ENCODE results near the gene RUVBL2. TPM values are rescaled to one million over a fixed set of nuclear protein-coding genes. Genes with fewer than 3 reads are reported as not detected.
A peak's percentile ranks its signal among the peaks of the same experiment; 100 is the strongest.

RUVBL2 gene
- polyA plus RNA-seq, 3 donors = 40.1 to 44.4 (median 41.9) TPM

GRCh38 chr19:48968813-48969218 is 24.9 kb upstream of the RUVBL2 start:
- H4K20me1 ChIP-seq (ENCODE audit: insufficient read depth, low read length) = peaks cover 34% of the 10 kb centered on the region
- Mint-ChIP-seq H3K27me3 (ENCODE audit: low read depth in 3 of 3) (peaks cover 0 to 14% (median 0%) of the 10 kb centered on the region in 3 donors), H3K4me3 (no peak overlapping the region), H3K4me1 (peaks cover 47% of the 10 kb centered on the region), H3K27ac (peak overlapping the region in 5 of 7 donors; percentile 95 to 99 (median 97)), H3K36me3 (peaks cover 37 to 59% of the 10 kb centered on the region in 2 donors), H3K9me3 (peaks cover 0 to 10% (median 0%) of the 10 kb centered on the region in 7 donors)
- DNase-seq = no peak
- H3K4me2 ChIP-seq (replicated peaks; ENCODE audit: extremely low read depth, low read length, poor library complexity, severe bottlenecking) = no peak overlapping the region
- 98% methylated on average over 12 of the region's 15 CpGs for WGBS (ENCODE audit: insufficient coverage)
- H3K27ac ChIP-seq (ENCODE audit: low read depth in 1 of 2, low read length in 2 of 2) = peak overlapping the region; percentile 79 to 90
- intact Hi-C loops (cut with micrococcal nuclease) = loop anchor here (5.0 to 10.0 kb wide), 2 partner anchors 332 to 334 kb away; partner anchors contain the start of gene DBP (in 2 of the 2)
- TF ChIP-seq CTCF (IDR thresholded peaks at IDR 0.05) = no peak
- H3K36me3 ChIP-seq (replicated peaks in 1 of 2; ENCODE audit: control insufficient read depth in 1 of 2, insufficient read depth in 2 of 2, low read length in 2 of 2) = peaks cover 31 to 56% of the 10 kb centered on the region in 2 donors
- peaks cover 46 to 55% of the 10 kb centered on the region in 2 donors for H3K4me1 ChIP-seq (ENCODE audit: control insufficient read depth in 1 of 2, insufficient read depth in 2 of 2, low read length in 2 of 2)
- H3K27me3 ChIP-seq (ENCODE audit: control insufficient read depth in 2 of 2, insufficient read depth in 2 of 2, low read length in 2 of 2) = no peaks in the 10 kb centered on the region
- no peak overlapping the region for H3K9ac ChIP-seq (ENCODE audit: insufficient read depth, low read length, poor library complexity, severe bottlenecking)
- peaks cover 37% of the 10 kb centered on the region for H3K79me2 ChIP-seq (ENCODE audit: insufficient read depth, low read length)
- H3K4me3 ChIP-seq (replicated peaks in 1 of 3; ENCODE audit: low read depth in 2 of 3, low read length in 3 of 3) = peak overlapping the region in 1 of 3 experiments; percentile 99
- no peak overlapping the region for H2AFZ ChIP-seq (ENCODE audit: insufficient read depth, low read depth, low read length, poor library complexity, severe bottlenecking)
- H3K9me3 ChIP-seq (replicated peaks in 1 of 2; ENCODE audit: control insufficient read depth in 1 of 2, insufficient read depth in 1 of 2, low read length in 2 of 2) = no peaks in the 10 kb centered on the region

GRCh38 chr19:48969276-48970138 is 24.2 kb upstream of the RUVBL2 start:
- peak overlapping the region in 4 of 7 donors; percentile 41 to 95 (median 70) for H3K27ac Mint-ChIP-seq
- intact Hi-C loops (cut with micrococcal nuclease) = loop anchor here (5.0 to 10.0 kb wide), 5 partner anchors 72 to 335 kb away; partner anchors contain the start of genes DBP (in 2 of the 2) and TULP2 (in 1 of the 2)
- H3K4me3 Mint-ChIP-seq = no peak overlapping the region
- H4K20me1 ChIP-seq (ENCODE audit: insufficient read depth, low read length) = peaks cover 34% of the 10 kb centered on the region
- H3K9me3 ChIP-seq (replicated peaks in 1 of 2; ENCODE audit: control insufficient read depth in 1 of 2, insufficient read depth in 1 of 2, low read length in 2 of 2) = no peaks in the 10 kb centered on the region
- peaks cover 38 to 63% of the 10 kb centered on the region in 2 donors for H3K36me3 ChIP-seq (replicated peaks in 1 of 2; ENCODE audit: control insufficient read depth in 1 of 2, insufficient read depth in 2 of 2, low read length in 2 of 2)
- H2AFZ ChIP-seq (ENCODE audit: insufficient read depth, low read depth, low read length, poor library complexity, severe bottlenecking) = no peak overlapping the region
- peaks cover 44 to 65% of the 10 kb centered on the region in 2 donors for H3K36me3 Mint-ChIP-seq
- no peaks in the 10 kb centered on the region for H3K27me3 ChIP-seq (ENCODE audit: control insufficient read depth in 2 of 2, insufficient read depth in 2 of 2, low read length in 2 of 2)
- H3K4me2 ChIP-seq (replicated peaks; ENCODE audit: extremely low read depth, low read length, poor library complexity, severe bottlenecking) = no peak overlapping the region
- no peak overlapping the region for H3K9ac ChIP-seq (ENCODE audit: insufficient read depth, low read length, poor library complexity, severe bottlenecking)
- peaks cover 0 to 13% (median 0%) of the 10 kb centered on the region in 3 donors for H3K27me3 Mint-ChIP-seq (ENCODE audit: low read depth in 3 of 3)
- 97% methylated on average over 36 of the region's 45 CpGs for WGBS (ENCODE audit: insufficient coverage)
- peaks cover 39 to 48% of the 10 kb centered on the region in 2 donors for H3K4me1 ChIP-seq (ENCODE audit: control insufficient read depth in 1 of 2, insufficient read depth in 2 of 2, low read length in 2 of 2)
- peaks cover 30% of the 10 kb centered on the region for H3K79me2 ChIP-seq (ENCODE audit: insufficient read depth, low read length)
- H3K9me3 Mint-ChIP-seq = peaks cover 0 to 10% (median 0%) of the 10 kb centered on the region in 7 donors
- no peak for TF ChIP-seq CTCF (IDR thresholded peaks at IDR 0.05)
- no peak overlapping the region for H3K27ac ChIP-seq (ENCODE audit: low read depth in 1 of 2, low read length in 2 of 2)
- peaks cover 40% of the 10 kb centered on the region for H3K4me1 Mint-ChIP-seq
- peak in 1 of 3 donors; percentile 41 for DNase-seq
- no peak overlapping the region for H3K4me3 ChIP-seq (replicated peaks in 1 of 3; ENCODE audit: low read depth in 2 of 3, low read length in 3 of 3)
